Measurements from ENCODE around the gene ATP5F1D.

The ATP5F1D gene

DNA sequence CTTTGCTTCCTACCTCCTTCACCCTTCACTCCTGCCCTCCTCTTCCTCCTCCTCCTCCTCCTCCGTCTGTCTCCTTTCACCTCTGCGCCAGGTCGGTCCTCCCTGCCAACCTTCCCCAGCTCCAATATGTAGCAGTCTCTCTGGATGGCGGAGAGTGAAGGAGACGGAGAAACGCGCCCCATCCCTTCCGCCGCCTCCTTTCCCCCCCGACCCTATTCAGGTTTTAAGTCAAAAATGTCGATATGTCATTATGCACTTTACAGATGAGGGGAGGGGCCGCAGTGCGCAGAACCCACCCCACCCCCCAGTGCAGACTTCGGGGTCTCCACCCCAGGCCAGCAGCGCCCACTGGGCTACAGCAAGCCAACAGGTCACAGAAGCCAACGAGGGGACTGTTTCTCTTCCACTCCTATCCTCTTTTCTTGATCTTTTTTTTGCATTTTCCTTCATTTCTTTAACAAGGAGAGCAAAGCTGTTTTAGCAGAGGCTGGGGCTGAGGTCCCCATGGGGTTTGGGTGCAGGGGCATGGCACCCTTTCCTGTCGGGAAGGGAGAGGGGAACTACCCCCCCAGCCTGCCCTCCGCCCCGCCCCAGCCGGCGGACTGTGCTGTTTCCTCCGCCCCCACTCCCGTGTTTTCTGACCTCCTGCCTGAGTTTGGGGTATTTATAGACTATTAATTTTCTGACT lies 16.1 kb downstream of the ATP5F1D start:
- Histone ChIP-seq H3K27ac (no peak overlapping the region), H3K27me3 (ENCODE audit: insufficient read depth, low read depth) (no peaks in the 10 kb centered on the region), H2AFZ (ENCODE audit: low read depth) (no peak overlapping the region), H4K20me1 (ENCODE audit: insufficient read depth) (no peaks in the 10 kb centered on the region), H3K36me3 (ENCODE audit: insufficient read depth) (no peaks in the 10 kb centered on the region; the same call in 1 of the 2 replicates), H3K9ac (no peak overlapping the region), H3K79me2 (ENCODE audit: insufficient read depth, low read depth) (no peaks in the 10 kb centered on the region), H3K4me1 (ENCODE audit: low read depth, poor library complexity, severe bottlenecking) (peaks cover 29% of the 10 kb centered on the region), H3K4me2 (no peak overlapping the region), H3K4me3 (IDR thresholded peaks at IDR 0.05; ENCODE audit: insufficient read depth, low read depth, low read length) (no peak overlapping the region)
- TF ChIP-seq, protein P1, sequence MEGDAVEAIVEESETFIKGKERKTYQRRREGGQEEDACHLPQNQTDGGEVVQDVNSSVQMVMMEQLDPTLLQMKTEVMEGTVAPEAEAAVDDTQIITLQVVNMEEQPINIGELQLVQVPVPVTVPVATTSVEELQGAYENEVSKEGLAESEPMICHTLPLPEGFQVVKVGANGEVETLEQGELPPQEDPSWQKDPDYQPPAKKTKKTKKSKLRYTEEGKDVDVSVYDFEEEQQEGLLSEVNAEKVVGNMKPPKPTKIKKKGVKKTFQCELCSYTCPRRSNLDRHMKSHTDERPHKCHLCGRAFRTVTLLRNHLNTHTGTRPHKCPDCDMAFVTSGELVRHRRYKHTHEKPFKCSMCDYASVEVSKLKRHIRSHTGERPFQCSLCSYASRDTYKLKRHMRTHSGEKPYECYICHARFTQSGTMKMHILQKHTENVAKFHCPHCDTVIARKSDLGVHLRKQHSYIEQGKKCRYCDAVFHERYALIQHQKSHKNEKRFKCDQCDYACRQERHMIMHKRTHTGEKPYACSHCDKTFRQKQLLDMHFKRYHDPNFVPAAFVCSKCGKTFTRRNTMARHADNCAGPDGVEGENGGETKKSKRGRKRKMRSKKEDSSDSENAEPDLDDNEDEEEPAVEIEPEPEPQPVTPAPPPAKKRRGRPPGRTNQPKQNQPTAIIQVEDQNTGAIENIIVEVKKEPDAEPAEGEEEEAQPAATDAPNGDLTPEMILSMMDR (conservative IDR thresholded peaks at IDR 0.05; ENCODE audit: low read depth, low read length) = no peak

DNA sequence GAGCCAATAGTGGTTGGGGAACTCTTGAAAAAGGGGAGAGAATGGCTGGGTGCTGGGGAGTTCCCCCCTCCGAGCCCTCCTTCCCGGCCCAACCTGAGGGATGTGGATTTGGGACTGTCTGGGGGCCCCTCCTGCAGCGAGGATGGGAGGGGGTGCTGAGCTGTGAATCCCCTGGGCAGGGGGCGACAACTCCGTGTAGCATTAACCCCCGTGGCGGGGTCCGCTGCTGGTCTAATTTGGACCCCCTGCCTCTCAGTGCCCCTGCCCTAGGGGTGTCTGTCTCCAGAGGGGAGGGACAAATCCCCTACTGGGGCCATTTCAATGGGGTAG lies 16.6 kb downstream of the ATP5F1D start:
- Histone ChIP-seq H3K4me2 (peak overlapping the region; percentile 86; the same call in 1 of the 2 replicates), H3K27ac (no peak overlapping the region), H2AFZ (ENCODE audit: low read depth) (no peak overlapping the region), H3K4me3 (IDR thresholded peaks at IDR 0.05; ENCODE audit: insufficient read depth, low read depth, low read length) (no peak overlapping the region), H3K27me3 (ENCODE audit: insufficient read depth, low read depth) (no peaks in the 10 kb centered on the region), H4K20me1 (ENCODE audit: insufficient read depth) (no peaks in the 10 kb centered on the region), H3K4me1 (ENCODE audit: low read depth, poor library complexity, severe bottlenecking) (peaks cover 29% of the 10 kb centered on the region), H3K9ac (no peak overlapping the region), H3K36me3 (ENCODE audit: insufficient read depth) (no peaks in the 10 kb centered on the region; the same call in 1 of the 2 replicates), H3K79me2 (ENCODE audit: insufficient read depth, low read depth) (no peaks in the 10 kb centered on the region)
- TF ChIP-seq, protein P1 (conservative IDR thresholded peaks at IDR 0.05; ENCODE audit: low read depth, low read length) = no peak

DNA sequence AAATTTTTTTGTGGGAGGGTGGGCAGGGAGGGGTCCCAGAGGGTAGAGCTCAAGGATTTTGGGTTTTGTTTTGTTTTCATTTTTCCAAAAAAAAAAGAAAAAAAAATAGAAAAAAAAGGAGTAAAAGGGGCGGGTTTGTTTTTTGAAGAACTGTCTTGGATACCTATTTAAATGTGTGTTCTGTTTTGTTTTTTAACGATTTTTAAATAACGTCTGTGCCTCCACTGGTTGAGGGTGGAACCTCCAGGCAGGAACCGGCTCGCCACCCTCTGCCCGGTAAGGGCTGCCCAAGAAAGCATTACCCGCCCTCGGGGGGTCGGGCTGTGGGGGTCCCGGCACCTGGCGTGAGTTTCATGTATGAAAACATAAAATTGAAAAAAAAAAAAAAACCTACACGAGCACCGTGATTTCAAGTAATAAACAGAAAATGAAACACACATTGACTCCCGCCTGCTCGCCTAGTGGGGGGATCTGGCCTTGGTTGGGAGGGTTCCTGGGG lies 17.2 kb downstream of the ATP5F1D start:
- H3K9ac ChIP-seq = peak overlapping the region; percentile 62; the same call in 1 of the 2 replicates
- no peak overlapping the region for H3K4me3 ChIP-seq (IDR thresholded peaks at IDR 0.05; ENCODE audit: insufficient read depth, low read depth, low read length)
- no peaks in the 10 kb centered on the region for H4K20me1 ChIP-seq (ENCODE audit: insufficient read depth)
- no peaks in the 10 kb centered on the region for H3K79me2 ChIP-seq (ENCODE audit: insufficient read depth, low read depth)
- peak overlapping the region; percentile 86 for H3K4me2 ChIP-seq
- H3K27ac ChIP-seq = peak overlapping the region; percentile 74
- TF ChIP-seq, protein P1 (conservative IDR thresholded peaks at IDR 0.05; ENCODE audit: low read depth, low read length) = no peak; the same call in 1 of the 2 replicates
- H3K4me1 ChIP-seq (ENCODE audit: low read depth, poor library complexity, severe bottlenecking) = peaks cover 29% of the 10 kb centered on the region
- peak overlapping the region; percentile 39; the same call in 1 of the 2 replicates for H2AFZ ChIP-seq (ENCODE audit: low read depth)
- H3K27me3 ChIP-seq (ENCODE audit: insufficient read depth, low read depth) = no peaks in the 10 kb centered on the region
- H3K36me3 ChIP-seq (ENCODE audit: insufficient read depth) = no peaks in the 10 kb centered on the region; the same call in 1 of the 2 replicates

DNA sequence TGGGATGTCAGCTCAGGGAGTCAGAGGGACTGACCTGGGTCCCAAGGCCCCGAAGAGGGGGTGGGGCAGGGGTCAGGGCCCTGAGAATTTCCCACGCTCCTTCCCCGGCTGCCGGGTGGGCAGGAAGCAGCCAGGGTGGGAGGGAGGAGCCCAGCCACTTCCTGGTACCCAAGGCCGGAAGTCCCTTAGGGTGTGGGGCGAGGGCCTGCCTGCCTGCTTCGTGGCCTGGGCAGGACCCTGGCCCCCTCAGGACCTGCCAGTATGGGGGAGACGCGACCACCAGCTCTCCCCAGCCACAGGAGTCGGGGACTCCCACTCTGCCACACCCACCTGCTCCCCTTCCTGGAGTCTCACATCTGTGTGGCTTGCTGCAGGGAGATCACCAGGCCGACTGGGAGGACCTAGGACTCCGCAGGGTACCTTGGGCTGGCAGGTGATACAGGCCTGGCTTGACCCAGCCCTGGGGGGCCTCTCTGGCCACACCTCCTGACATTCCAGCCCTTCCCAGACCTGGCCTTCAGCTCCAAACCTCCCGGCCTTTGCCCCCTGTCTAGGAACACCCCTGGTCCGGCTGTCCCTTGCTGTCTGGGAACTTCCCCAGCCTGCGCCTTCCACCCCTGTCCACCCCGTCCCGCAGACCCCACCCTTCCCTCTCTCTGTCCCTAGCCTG lies 17.8 kb downstream of the ATP5F1D start:
- H3K4me1 ChIP-seq (ENCODE audit: low read depth, poor library complexity, severe bottlenecking) = peaks cover 29% of the 10 kb centered on the region
- H2AFZ ChIP-seq (ENCODE audit: low read depth) = peak overlapping the region; percentile 39; the same call in 1 of the 2 replicates
- H3K4me3 ChIP-seq (IDR thresholded peaks at IDR 0.05; ENCODE audit: insufficient read depth, low read depth, low read length) = no peak overlapping the region
- no peaks in the 10 kb centered on the region for H3K79me2 ChIP-seq (ENCODE audit: insufficient read depth, low read depth)
- no peaks in the 10 kb centered on the region for H4K20me1 ChIP-seq (ENCODE audit: insufficient read depth)
- TF ChIP-seq, protein P1 (conservative IDR thresholded peaks at IDR 0.05; ENCODE audit: low read depth, low read length) = no peak
- H3K4me2 ChIP-seq = peak overlapping the region; percentile 86
- no peaks in the 10 kb centered on the region; the same call in 1 of the 2 replicates for H3K36me3 ChIP-seq (ENCODE audit: insufficient read depth)
- H3K9ac ChIP-seq = peak overlapping the region; percentile 62; the same call in 1 of the 2 replicates
- peak overlapping the region; percentile 74 for H3K27ac ChIP-seq
- H3K27me3 ChIP-seq (ENCODE audit: insufficient read depth, low read depth) = no peaks in the 10 kb centered on the region
